HepG2 (cell line): Measurements from ENCODE around the gene SERTM1. TPM values are rescaled to one million over a fixed set of nuclear protein-coding genes. Genes with fewer than 3 reads are reported as not detected.

Experiments used
- ATAC-seq: fragments of 200-7000 bp; cut with Tn5 transposase; 3 replicates; pipeline ENCODE4 v1.9.1; 2020; ENCODE audit warnings: mild to moderate bottlenecking, moderate library complexity
- BruUV-seq: library from RNA; stranded (reverse); fragments of 400-500 nt; replicated peaks from 2 replicates; lab custom pipeline; 2021; lab: Mats Ljungman, UMichigan
- CTCF ChIA-PET: fragments of 300-600 bp; formaldehyde crosslinking; extraction: SDS; loops from one replicate; lab custom pipeline; 2021; ENCODE audit warnings: low total read pairs, inconsistent platforms, low intra/inter-chr PET ratio; lab: Yijun Ruan, JAX
- POLR2A ChIA-PET: fragments of 350-600 bp; sonication (Branson Sonifier 250); formaldehyde crosslinking; loops from one replicate; lab custom pipeline; 2020; ENCODE audit warnings: antibody characterized with exemption, inconsistent platforms; lab: Yijun Ruan, JAX
- DNase-seq: peaks from one replicate; pipeline ENCODE4 v3.0.0-alpha.2; 2015; ENCODE audit warnings: low spot score
- FAIRE-seq: peaks from 3 replicates; lab custom pipeline; 2011; peaks lifted over from hg19 to GRCh38; lab: Jason Lieb, UNC
- H2AFZ ChIP-seq: one replicate; pipeline ENCODE4 v1.6.1; 2011; ENCODE audit warnings: low read length, inconsistent platforms
- H3K27ac ChIP-seq: fragments of 300-600 bp; 3 replicates; pipeline ENCODE4 v1.8.0; 2011; ENCODE audit warnings: mixed run types, mild to moderate bottlenecking, mixed read lengths, low read length, inconsistent platforms; ENCODE audit not compliant: insufficient read depth; ENCODE audit errors: extremely low read length
- H3K27me3 ChIP-seq, 2 experiments: fragments of 200-600 bp in 1 of 2; 2 replicates in 1 of 2; 3 replicates in 1 of 2; pipeline versions ENCODE4 v1.6.0 to v1.8.0; 2011; ENCODE audit warnings: low read length in 2 of 2, mild to moderate bottlenecking in 2 of 2, moderate library complexity in 2 of 2, inconsistent platforms in 1 of 2; ENCODE audit not compliant: insufficient read depth in 2 of 2, control insufficient read depth in 1 of 2
- H3K36me3 ChIP-seq, 2 experiments: fragments of 200-600 bp in 1 of 2; replicated peaks in 1 of 2; 2 replicates in 1 of 2; 3 replicates in 1 of 2; pipeline versions ENCODE4 v1.5.1 to v1.8.0; 2011; ENCODE audit warnings: low read length in 2 of 2, inconsistent platforms in 1 of 2; ENCODE audit not compliant: insufficient read depth in 2 of 2, control insufficient read depth in 1 of 2
- H3K4me1 ChIP-seq: 2 replicates; pipeline ENCODE4 v1.5.1; 2012; ENCODE audit warnings: low read length, inconsistent platforms; ENCODE audit not compliant: insufficient read depth
- H3K4me2 ChIP-seq: 2 replicates; pipeline ENCODE4 v1.6.0; 2011; ENCODE audit warnings: low read depth, low read length, inconsistent platforms
- H3K4me3 ChIP-seq, 3 experiments: fragments of 200-600 bp in 1 of 3; sonication (generic), shearing (Covaris generic) in 1 of 3; replicated peaks in 1 of 3; 2 replicates each; pipeline ENCODE4 v1.5.1; 2011 to 2016; ENCODE audit warnings: low read length in 3 of 3, inconsistent platforms in 2 of 3, low read depth in 2 of 3, mild to moderate bottlenecking in 2 of 3, control low read depth in 1 of 3, mixed read lengths in 1 of 3; ENCODE audit not compliant: insufficient read depth in 1 of 3
- H3K79me2 ChIP-seq: one replicate; pipeline ENCODE4 v1.6.1; 2011; ENCODE audit warnings: low read length, inconsistent platforms; ENCODE audit not compliant: insufficient read depth
- H3K9ac ChIP-seq: 2 replicates; pipeline ENCODE4 v1.6.0; 2011; ENCODE audit warnings: mild to moderate bottlenecking, low read depth, low read length, inconsistent platforms; ENCODE audit not compliant: insufficient read depth
- H3K9me3 ChIP-seq: 2 replicates; pipeline ENCODE4 v1.5.1; 2012; ENCODE audit warnings: mild to moderate bottlenecking, low read length
- H4K20me1 ChIP-seq: 2 replicates; pipeline ENCODE4 v1.6.0; 2011; ENCODE audit warnings: inconsistent platforms, mild to moderate bottlenecking, low read length, moderate library complexity; ENCODE audit not compliant: insufficient read depth
- CBX2 ChIP-seq, 2 experiments: fragments of 200-600 bp in 1 of 2; sonication (generic); formaldehyde crosslinking in 1 of 2; IDR thresholded peaks; 2 replicates each; pipeline versions ENCODE4 v1.7.0 to v1.8.1; 2018 to 2022; ENCODE audit warnings: low read depth in 2 of 2, low read length in 1 of 2, mild to moderate bottlenecking in 1 of 2, missing genetic modification reagents in 1 of 2
- ONECUT2 ChIP-seq: sonication (generic); formaldehyde crosslinking; IDR thresholded peaks from 2 replicates; pipeline ENCODE4 v1.4.0; 2020; ENCODE audit warnings: missing genetic modification reagents
- ZNF703 ChIP-seq: sonication (generic); formaldehyde crosslinking; IDR thresholded peaks from 2 replicates; pipeline ENCODE4 v1.5.1; 2020; ENCODE audit warnings: missing genetic modification reagents, mild to moderate bottlenecking, moderate library complexity, borderline replicate concordance
- ZSCAN31 ChIP-seq: sonication (generic); formaldehyde crosslinking; IDR thresholded peaks from 2 replicates; pipeline ENCODE4 v1.5.0; 2020; ENCODE audit warnings: low read depth, mild to moderate bottlenecking, missing genetic modification reagents
- WGBS: methylation state at CpG from one replicate; pipeline ENCODE4 v1.1.6; 2017; ENCODE audit warnings: low lambda C conversion rate; 5-methylcytosine and 5-hydroxymethylcytosine counted together
- in situ Hi-C: cut with HindIII; loops from 2 replicates; pipeline ENCODE4 v1.10.0; 2017; ENCODE audit warnings: low pct_unique_long_range_greater_than_20kb; ENCODE audit not compliant: extremely low pct_ligation_motif_present
- intact Hi-C: fragments of 100-400 bp; cut with micrococcal nuclease; formaldehyde crosslinking; loops from one replicate; pipeline ENCODE4 v1.10.0; 2022; ENCODE audit not compliant: unreplicated experiment
- polyA plus RNA-seq, 8 experiments: library from polyadenylated mRNA; depleted of rRNA in 3 of 8; stranded (reverse) in 7 of 8; unstranded in 1 of 8; fragments of >200 nt; fragmentation: Illumina TruSeq in 4 of 8; extraction: Trizol in 4 of 8; gene quantifications; 2 replicates each; pipeline versions ENCODE4 v1.2.1 to v1.2.3, GENCODE V29; 2011 to 2016; ENCODE audit warnings: low read depth in 4 of 8, missing spikeins in 1 of 8, mixed read lengths in 1 of 8; ENCODE audit not compliant: insufficient read depth in 1 of 8
- total RNA-seq, 5 experiments: library from RNA; depleted of rRNA; stranded (reverse); fragments of >200 nt; fragmentation: Illumina TruSeq; extraction: Trizol; gene quantifications; 2 replicates each; pipeline ENCODE4 v1.2.3, GENCODE V29; 2016; ENCODE audit warnings: low read depth in 1 of 5
- TF ChIP-seq, protein P1 (sequence below): sonication (generic); formaldehyde crosslinking; IDR thresholded peaks from 2 replicates; pipeline ENCODE4 v1.8.1; 2022; ENCODE audit warnings: low read depth, mild to moderate bottlenecking, missing genetic modification reagents
- TF ChIP-seq, protein P2 (sequence below): IDR thresholded peaks from 2 replicates; pipeline ENCODE4 v1.6.1; 2016; ENCODE audit warnings: missing genetic modification reagents, missing compliant biosample characterization

The SERTM1 gene
- total and polyA plus RNA-seq, 2 of the 13 experiments (the other 11 are each of a cell fraction or from before 2014, with no cell fraction given): not detected

- TF ChIP-seq ZSCAN31: no peak
- TF ChIP-seq, protein P1, sequence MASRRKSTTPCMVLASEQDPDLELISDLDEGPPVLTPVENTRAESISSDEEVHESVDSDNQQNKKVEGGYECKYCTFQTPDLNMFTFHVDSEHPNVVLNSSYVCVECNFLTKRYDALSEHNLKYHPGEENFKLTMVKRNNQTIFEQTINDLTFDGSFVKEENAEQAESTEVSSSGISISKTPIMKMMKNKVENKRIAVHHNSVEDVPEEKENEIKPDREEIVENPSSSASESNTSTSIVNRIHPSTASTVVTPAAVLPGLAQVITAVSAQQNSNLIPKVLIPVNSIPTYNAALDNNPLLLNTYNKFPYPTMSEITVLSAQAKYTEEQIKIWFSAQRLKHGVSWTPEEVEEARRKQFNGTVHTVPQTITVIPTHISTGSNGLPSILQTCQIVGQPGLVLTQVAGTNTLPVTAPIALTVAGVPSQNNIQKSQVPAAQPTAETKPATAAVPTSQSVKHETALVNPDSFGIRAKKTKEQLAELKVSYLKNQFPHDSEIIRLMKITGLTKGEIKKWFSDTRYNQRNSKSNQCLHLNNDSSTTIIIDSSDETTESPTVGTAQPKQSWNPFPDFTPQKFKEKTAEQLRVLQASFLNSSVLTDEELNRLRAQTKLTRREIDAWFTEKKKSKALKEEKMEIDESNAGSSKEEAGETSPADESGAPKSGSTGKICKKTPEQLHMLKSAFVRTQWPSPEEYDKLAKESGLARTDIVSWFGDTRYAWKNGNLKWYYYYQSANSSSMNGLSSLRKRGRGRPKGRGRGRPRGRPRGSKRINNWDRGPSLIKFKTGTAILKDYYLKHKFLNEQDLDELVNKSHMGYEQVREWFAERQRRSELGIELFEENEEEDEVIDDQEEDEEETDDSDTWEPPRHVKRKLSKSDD: no peak
- TF ChIP-seq, protein P2, sequence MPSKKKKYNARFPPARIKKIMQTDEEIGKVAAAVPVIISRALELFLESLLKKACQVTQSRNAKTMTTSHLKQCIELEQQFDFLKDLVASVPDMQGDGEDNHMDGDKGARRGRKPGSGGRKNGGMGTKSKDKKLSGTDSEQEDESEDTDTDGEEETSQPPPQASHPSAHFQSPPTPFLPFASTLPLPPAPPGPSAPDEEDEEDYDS (CRISPR knock-in tag): no peak
- TF ChIP-seq ZNF703 (CRISPR knock-in tag): no peak
- TF ChIP-seq, all 625 proteins: peak for 0
- H3K27ac ChIP-seq: no peak overlapping the region
- no peak overlapping the region for H3K4me2 ChIP-seq
- BruUV-seq: no TSS peak
- H3K4me1 ChIP-seq: no peaks in the 10 kb centered on the region
- H3K9me3 ChIP-seq: no peaks in the 10 kb centered on the region
- ChIA-PET CTCF (no interaction called here), POLR2A (no interaction called here)
- H2AFZ ChIP-seq: no peak overlapping the region
- H4K20me1 ChIP-seq: no peaks in the 10 kb centered on the region
- 50% methylated on average over 2 of the region's 2 CpGs for WGBS
- DNase-seq (no peak), FAIRE-seq (no peak), ATAC-seq (no peak)
- H3K9ac ChIP-seq: no peak overlapping the region
- H3K27me3 ChIP-seq: no peaks in the 10 kb centered on the region; a peak in 1 of 5 replicates
- in situ Hi-C loops (no loop called here), intact Hi-C loops (no loop called here)
- H3K36me3 ChIP-seq: no peaks in the 10 kb centered on the region
- no peaks in the 10 kb centered on the region for H3K79me2 ChIP-seq
- H3K4me3 ChIP-seq: no peak overlapping the region
These were observed 43.5 kb upstream of the SERTM1 start for GRCh38 chr13:36630181-36630803.

DNA sequence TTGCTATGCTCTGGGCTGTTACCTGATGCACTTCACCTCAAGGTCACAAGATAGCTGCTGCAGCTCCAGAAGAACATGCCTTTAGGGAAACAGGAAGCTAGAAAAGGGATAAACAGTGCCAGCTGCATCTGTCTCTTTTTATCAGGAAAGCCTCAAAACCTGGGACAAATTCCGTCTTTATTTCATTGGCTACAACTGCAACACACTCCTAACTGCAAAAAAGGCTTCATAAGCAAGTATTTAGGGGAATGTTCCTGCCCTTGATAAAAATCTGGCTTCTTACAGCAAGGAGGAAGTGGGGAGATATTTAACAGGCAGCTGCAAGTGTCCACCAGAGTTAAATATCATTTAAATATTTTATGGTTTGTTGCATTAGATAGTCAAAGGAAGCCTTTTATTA lies 34.2 kb upstream of the SERTM1 start:
- TF ChIP-seq CBX2 (IDR thresholded peaks at IDR 0.05; ENCODE audit: low read depth, low read length) (no peak), CBX2 (CRISPR knock-in tag; IDR thresholded peaks at IDR 0.05; ENCODE audit: low read depth) (no peak), ONECUT2 (no peak)
- Histone ChIP-seq H3K4me1 (no peaks in the 10 kb centered on the region), H3K9me3 (no peaks in the 10 kb centered on the region), H3K4me3 (no peak overlapping the region), H3K27me3 (no peaks in the 10 kb centered on the region), H3K4me2 (no peak overlapping the region), H3K9ac (no peak overlapping the region), H3K27ac (no peak overlapping the region), H4K20me1 (no peaks in the 10 kb centered on the region), H3K79me2 (no peaks in the 10 kb centered on the region), H3K36me3 (no peaks in the 10 kb centered on the region), H2AFZ (no peak overlapping the region)
- no peak for ATAC-seq
- WGBS: 19% methylated on average over 1 of the region's 1 CpG
- DNase-seq: no peak
- no TSS peak for BruUV-seq
- intact Hi-C loops (no loop called here), in situ Hi-C loops (no loop called here)
- FAIRE-seq: no peak
- ChIA-PET POLR2A (no interaction called here), CTCF (no interaction called here)
